Measurements from ENCODE around the gene TTYH1.

TTYH1 gene

GRCh38 chr19:54387991-54388801, 27.1 kb upstream of the TTYH1 start:
- H3K36me3 ChIP-seq (ENCODE audit: insufficient read depth, insufficient read length, low read length), result no peaks in the 10 kb centered on the region
- H3K4me1 ChIP-seq (ENCODE audit: insufficient read depth, insufficient read length), result peaks cover under 1% of the 10 kb centered on the region
- peak overlapping the region; percentile 8 for H3K9ac ChIP-seq (ENCODE audit: insufficient read length, low read depth)
- TF ChIP-seq ZNF274 (IDR thresholded peaks at IDR 0.05; ENCODE audit: low read depth, low read length), result no peak
- TF ChIP-seq YY1 (IDR thresholded peaks at IDR 0.05; ENCODE audit: insufficient read depth, insufficient read length), result no peak
- no peak for TF ChIP-seq SUZ12 (IDR thresholded peaks at IDR 0.05; ENCODE audit: extremely low read depth, insufficient read depth, insufficient read length)
- no peak for DNase-seq (ENCODE audit: low read depth, low spot score)
- H3K4me3 ChIP-seq (ENCODE audit: insufficient read length, low read depth), result no peak overlapping the region
- peaks cover 21% of the 10 kb centered on the region for H3K27me3 ChIP-seq (ENCODE audit: insufficient read depth, insufficient read length)
- H3K9me3 ChIP-seq (ENCODE audit: insufficient read depth, low read length), result no peaks in the 10 kb centered on the region

DNA sequence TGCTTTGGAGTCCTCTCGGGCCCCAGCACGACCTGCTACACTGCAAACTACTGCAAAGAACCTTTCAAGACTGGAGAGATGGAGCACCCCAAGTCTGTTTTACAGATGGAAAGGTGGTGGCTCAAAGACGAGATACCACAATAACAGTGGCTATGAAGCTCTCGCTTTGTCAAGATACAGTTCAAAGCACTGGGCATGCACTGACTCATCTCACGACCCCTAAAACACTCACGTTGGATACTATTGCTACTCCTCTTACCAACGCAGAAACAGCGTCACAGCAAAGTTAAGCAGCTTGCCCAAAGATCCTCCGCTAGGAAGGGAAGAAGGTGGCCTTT, 26.5 kb upstream of the TTYH1 start:
- H3K4me1 ChIP-seq (ENCODE audit: insufficient read depth, insufficient read length), result peaks cover 2% of the 10 kb centered on the region
- no peak overlapping the region for H3K9ac ChIP-seq (ENCODE audit: insufficient read length, low read depth)
- no peak for DNase-seq (ENCODE audit: low read depth, low spot score)
- no peak for TF ChIP-seq ZNF274 (IDR thresholded peaks at IDR 0.05; ENCODE audit: low read depth, low read length)
- TF ChIP-seq SUZ12 (IDR thresholded peaks at IDR 0.05; ENCODE audit: extremely low read depth, insufficient read depth, insufficient read length), result no peak
- TF ChIP-seq YY1 (IDR thresholded peaks at IDR 0.05; ENCODE audit: insufficient read depth, insufficient read length), result no peak
- no peaks in the 10 kb centered on the region for H3K36me3 ChIP-seq (ENCODE audit: insufficient read depth, insufficient read length, low read length)
- peaks cover 21% of the 10 kb centered on the region for H3K27me3 ChIP-seq (ENCODE audit: insufficient read depth, insufficient read length)
- no peaks in the 10 kb centered on the region for H3K9me3 ChIP-seq (ENCODE audit: insufficient read depth, low read length)
- H3K4me3 ChIP-seq (ENCODE audit: insufficient read length, low read depth), result no peak overlapping the region

GRCh38 chr19:54389553-54389952, 25.7 kb upstream of the TTYH1 start:
- TF ChIP-seq ZNF274 (IDR thresholded peaks at IDR 0.05; ENCODE audit: low read depth, low read length) (no peak), SUZ12 (IDR thresholded peaks at IDR 0.05; ENCODE audit: extremely low read depth, insufficient read depth, insufficient read length) (no peak), YY1 (IDR thresholded peaks at IDR 0.05; ENCODE audit: insufficient read depth, insufficient read length) (no peak)
- H3K9ac ChIP-seq (ENCODE audit: insufficient read length, low read depth), result no peak overlapping the region
- no peaks in the 10 kb centered on the region for H3K9me3 ChIP-seq (ENCODE audit: insufficient read depth, low read length)
- DNase-seq (ENCODE audit: low read depth, low spot score), result no peak
- no peaks in the 10 kb centered on the region for H3K36me3 ChIP-seq (ENCODE audit: insufficient read depth, insufficient read length, low read length)
- H3K4me1 ChIP-seq (ENCODE audit: insufficient read depth, insufficient read length), result peaks cover 2% of the 10 kb centered on the region
- no peak overlapping the region for H3K4me3 ChIP-seq (ENCODE audit: insufficient read length, low read depth)
- H3K27me3 ChIP-seq (ENCODE audit: insufficient read depth, insufficient read length), result peaks cover 21% of the 10 kb centered on the region

DNA sequence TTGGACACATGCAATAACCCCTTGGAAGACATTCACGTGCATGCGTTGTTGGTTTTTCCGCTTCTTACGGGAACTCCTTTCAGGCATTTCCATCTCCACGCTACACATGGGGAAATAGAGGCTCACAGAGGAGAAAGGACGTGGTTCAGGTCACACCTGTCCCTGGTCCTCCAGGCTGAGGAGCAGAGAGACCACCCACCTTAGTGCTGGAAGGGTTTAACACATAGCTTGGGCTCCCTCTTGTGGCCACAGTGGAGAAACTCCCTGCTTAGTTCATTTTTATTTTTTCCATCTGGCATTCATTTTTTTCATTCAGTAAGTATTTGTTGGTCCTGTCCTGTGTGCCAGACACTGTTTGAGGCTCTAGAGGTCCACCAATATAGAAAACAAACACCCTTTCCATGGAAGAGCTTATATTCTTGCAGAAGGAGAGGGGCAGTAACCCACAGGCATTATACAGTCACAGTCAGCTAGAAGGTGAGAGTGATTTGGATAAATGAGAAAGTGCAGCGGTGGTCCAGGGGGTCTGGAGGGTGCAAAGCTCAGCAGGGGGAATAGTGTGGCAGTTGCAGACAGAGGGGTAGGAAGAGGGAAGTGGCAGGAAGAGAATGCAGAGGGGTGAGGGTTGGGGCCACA, 24.2 kb upstream of the TTYH1 start:
- DNase-seq (ENCODE audit: low read depth, low spot score), result peak; percentile 63
- Histone ChIP-seq H3K4me3 (ENCODE audit: insufficient read length, low read depth) (no peak overlapping the region), H3K9ac (ENCODE audit: insufficient read length, low read depth) (no peak overlapping the region), H3K4me1 (ENCODE audit: insufficient read depth, insufficient read length) (peaks cover 2% of the 10 kb centered on the region), H3K9me3 (ENCODE audit: insufficient read depth, low read length) (no peaks in the 10 kb centered on the region), H3K27me3 (ENCODE audit: insufficient read depth, insufficient read length) (peaks cover 15% of the 10 kb centered on the region), H3K36me3 (ENCODE audit: insufficient read depth, insufficient read length, low read length) (no peaks in the 10 kb centered on the region)
- TF ChIP-seq YY1 (IDR thresholded peaks at IDR 0.05; ENCODE audit: insufficient read depth, insufficient read length) (no peak), SUZ12 (IDR thresholded peaks at IDR 0.05; ENCODE audit: extremely low read depth, insufficient read depth, insufficient read length) (no peak), ZNF274 (IDR thresholded peaks at IDR 0.05; ENCODE audit: low read depth, low read length) (no peak)

GRCh38 chr19:54391589-54392061, 23.6 kb upstream of the TTYH1 start:
- Histone ChIP-seq H3K9ac (ENCODE audit: insufficient read length, low read depth) (no peak overlapping the region), H3K9me3 (ENCODE audit: insufficient read depth, low read length) (no peaks in the 10 kb centered on the region), H3K4me1 (ENCODE audit: insufficient read depth, insufficient read length) (peaks cover 2% of the 10 kb centered on the region), H3K4me3 (ENCODE audit: insufficient read length, low read depth) (no peak overlapping the region), H3K36me3 (ENCODE audit: insufficient read depth, insufficient read length, low read length) (no peaks in the 10 kb centered on the region), H3K27me3 (ENCODE audit: insufficient read depth, insufficient read length) (peaks cover 15% of the 10 kb centered on the region)
- peak; percentile 51 for DNase-seq (ENCODE audit: low read depth, low spot score)
- no peak for TF ChIP-seq SUZ12 (IDR thresholded peaks at IDR 0.05; ENCODE audit: extremely low read depth, insufficient read depth, insufficient read length)
- no peak for TF ChIP-seq YY1 (IDR thresholded peaks at IDR 0.05; ENCODE audit: insufficient read depth, insufficient read length)
- TF ChIP-seq ZNF274 (IDR thresholded peaks at IDR 0.05; ENCODE audit: low read depth, low read length), result no peak

DNA sequence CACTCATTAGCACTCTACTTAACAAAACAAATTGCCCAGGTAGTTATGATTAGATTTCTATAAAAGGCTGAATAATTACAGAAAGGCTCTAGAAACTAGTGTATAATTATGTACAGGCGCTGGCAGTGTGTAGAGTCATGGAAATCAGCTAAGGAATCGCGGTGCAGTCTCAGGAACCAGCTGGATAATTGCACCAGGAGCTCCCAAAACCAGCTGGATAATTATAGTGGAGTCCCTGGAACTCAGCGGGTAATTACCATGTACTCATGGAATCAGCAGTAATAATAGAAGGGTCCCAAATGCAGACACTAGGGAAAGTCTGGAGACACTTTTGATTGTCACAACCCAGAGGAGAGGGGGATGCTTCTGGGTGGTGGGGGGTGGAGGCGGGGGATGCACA, 23.2 kb upstream of the TTYH1 start:
- no peak for TF ChIP-seq ZNF274 (IDR thresholded peaks at IDR 0.05; ENCODE audit: low read depth, low read length)
- no peak for TF ChIP-seq YY1 (IDR thresholded peaks at IDR 0.05; ENCODE audit: insufficient read depth, insufficient read length)
- no peak for TF ChIP-seq SUZ12 (IDR thresholded peaks at IDR 0.05; ENCODE audit: extremely low read depth, insufficient read depth, insufficient read length)
- Histone ChIP-seq H3K36me3 (ENCODE audit: insufficient read depth, insufficient read length, low read length) (no peaks in the 10 kb centered on the region), H3K27me3 (ENCODE audit: insufficient read depth, insufficient read length) (peaks cover 15% of the 10 kb centered on the region), H3K9me3 (ENCODE audit: insufficient read depth, low read length) (no peaks in the 10 kb centered on the region), H3K4me3 (ENCODE audit: insufficient read length, low read depth) (no peak overlapping the region), H3K4me1 (ENCODE audit: insufficient read depth, insufficient read length) (peaks cover 2% of the 10 kb centered on the region), H3K9ac (ENCODE audit: insufficient read length, low read depth) (no peak overlapping the region)
- DNase-seq (ENCODE audit: low read depth, low spot score), result no peak

GRCh38 chr19:54393381-54393780, 21.9 kb upstream of the TTYH1 start:
- Histone ChIP-seq H3K4me1 (ENCODE audit: insufficient read depth, insufficient read length) (peaks cover 2% of the 10 kb centered on the region), H3K9me3 (ENCODE audit: insufficient read depth, low read length) (no peaks in the 10 kb centered on the region), H3K9ac (ENCODE audit: insufficient read length, low read depth) (no peak overlapping the region), H3K27me3 (ENCODE audit: insufficient read depth, insufficient read length) (peaks cover 8% of the 10 kb centered on the region), H3K36me3 (ENCODE audit: insufficient read depth, insufficient read length, low read length) (no peaks in the 10 kb centered on the region), H3K4me3 (ENCODE audit: insufficient read length, low read depth) (no peak overlapping the region)
- no peak for TF ChIP-seq ZNF274 (IDR thresholded peaks at IDR 0.05; ENCODE audit: low read depth, low read length)
- no peak for TF ChIP-seq SUZ12 (IDR thresholded peaks at IDR 0.05; ENCODE audit: extremely low read depth, insufficient read depth, insufficient read length)
- TF ChIP-seq YY1 (IDR thresholded peaks at IDR 0.05; ENCODE audit: insufficient read depth, insufficient read length), result no peak
- DNase-seq (ENCODE audit: low read depth, low spot score), result no peak
